CD4-positive, CD25-positive, alpha-beta regulatory T cell (primary cell): Measurements from ENCODE around the gene IGFL1. TPM values are rescaled to one million over a fixed set of nuclear protein-coding genes. Genes with fewer than 3 reads are reported as not detected.
A peak's percentile ranks its signal among the peaks of the same experiment; 100 is the strongest.
"Not testable (repeated sequence)": the region's sequence is repeated elsewhere in the genome, so short reads cannot be mapped to it uniquely, and the experiment has no call there.

Experiments
- ATAC-seq, 2 donors: fragments of 150-1000 bp; cut with Tn5 transposase; one replicate each; pipeline ENCODE4 v1.10.0; 2021; ENCODE audit warnings: low read depth in 2 of 2, moderate number of reproducible peaks in 2 of 2, moderate library complexity in 1 of 2
- DNase-seq, 3 donors: peaks; one replicate each; pipeline versions ENCODE4 v3.0.0 to v3.0.0-alpha.2; 2012 to 2022; ENCODE audit warnings: mixed read lengths in 1 of 3
- H3K27ac ChIP-seq: one replicate; pipeline ENCODE4 v1.7.0; 2013; ENCODE audit warnings: mild to moderate bottlenecking, low read length; ENCODE audit not compliant: insufficient read depth, poor library complexity, severe bottlenecking
- H3K27me3 ChIP-seq: one replicate; pipeline ENCODE4 v1.7.0; 2013; ENCODE audit warnings: low read length; ENCODE audit not compliant: control insufficient read depth, insufficient read depth
- H3K36me3 ChIP-seq: one replicate; pipeline ENCODE4 v1.7.0; 2013; ENCODE audit warnings: mild to moderate bottlenecking, low read length, moderate library complexity; ENCODE audit not compliant: control insufficient read depth, insufficient read depth
- H3K4me1 ChIP-seq: 2 replicates; pipeline ENCODE4 v1.7.0; 2013; ENCODE audit warnings: mild to moderate bottlenecking, low read length; ENCODE audit not compliant: insufficient read depth, control insufficient read depth, poor library complexity, severe bottlenecking
- H3K4me3 ChIP-seq: one replicate; pipeline ENCODE4 v1.7.0; 2013; ENCODE audit warnings: low read depth, mild to moderate bottlenecking, low read length, moderate library complexity
- H3K9me3 ChIP-seq, 2 experiments: 1 replicate in 1 of 2; 2 replicates in 1 of 2; pipeline ENCODE4 v1.7.0; 2013; ENCODE audit warnings: low read length in 2 of 2, mild to moderate bottlenecking in 1 of 2, moderate library complexity in 1 of 2; ENCODE audit not compliant: control insufficient read depth in 2 of 2
- H3K27ac Mint-ChIP-seq, 3 donors: one replicate each; pipeline ENCODE4 v1.8.0; 2020 to 2022; ENCODE audit warnings: mild to moderate bottlenecking in 3 of 3, mixed read lengths in 3 of 3, moderate library complexity in 2 of 3
- H3K27me3 Mint-ChIP-seq: one replicate; pipeline ENCODE4 v1.8.0; 2022; ENCODE audit warnings: mild to moderate bottlenecking, mixed read lengths
- H3K36me3 Mint-ChIP-seq: one replicate; pipeline ENCODE4 v1.8.0; 2020; ENCODE audit warnings: mixed read lengths
- H3K4me1 Mint-ChIP-seq, 4 donors: one replicate each; pipeline ENCODE4 v1.8.0; 2020 to 2022; ENCODE audit warnings: mixed read lengths in 4 of 4, mild to moderate bottlenecking in 1 of 4
- H3K4me3 Mint-ChIP-seq, 4 donors: one replicate each; pipeline ENCODE4 v1.8.0; 2020 to 2022; ENCODE audit warnings: mild to moderate bottlenecking in 4 of 4, mixed read lengths in 4 of 4, moderate library complexity in 3 of 4
- H3K9me3 Mint-ChIP-seq, 7 donors: one replicate each; pipeline ENCODE4 v1.8.0; 2020 to 2022; ENCODE audit warnings: mixed read lengths in 7 of 7, mild to moderate bottlenecking in 3 of 7, moderate library complexity in 2 of 7
- polyA plus RNA-seq, 4 donors: library from polyadenylated mRNA; unstranded; fragments of 300-500 nt; fragmentation: Illumina TruSeq; gene quantifications; one replicate each; pipeline ENCODE4 v1.2.3, GENCODE V29; 2021
- total RNA-seq: library from RNA; stranded (reverse); gene quantifications from one replicate; pipeline ENCODE4 v1.2.3, GENCODE V29; 2022

The IGFL1 gene
- total and polyA plus RNA-seq, 5 donors from 2014 or later, result not detected

GRCh38 chr19:46250076-46250735, 20.7 kb downstream of the IGFL1 start:
- DNase-seq (no peak), ATAC-seq (no peak)
- Histone ChIP-seq H3K9me3 (no peaks in the 10 kb centered on the region), H3K4me1 (no peaks in the 10 kb centered on the region), H3K27ac (no peak overlapping the region), H3K36me3 (no peaks in the 10 kb centered on the region), H3K27me3 (peaks cover 7% of the 10 kb centered on the region), H3K4me3 (no peak overlapping the region)
- H3K27ac Mint-ChIP-seq, result no peak overlapping the region
- H3K4me1 Mint-ChIP-seq, result no peaks in the 10 kb centered on the region
- H3K27me3 Mint-ChIP-seq, result peaks cover 51% of the 10 kb centered on the region
- peaks cover 0 to 3% (median 0%) of the 10 kb centered on the region in 7 donors for H3K9me3 Mint-ChIP-seq
- H3K36me3 Mint-ChIP-seq, result no peaks in the 10 kb centered on the region
- H3K4me3 Mint-ChIP-seq, result no peak overlapping the region

GRCh38 chr19:46251416-46251815, 21.9 kb downstream of the IGFL1 start:
- Mint-ChIP-seq H3K4me1 (no peaks in the 10 kb centered on the region), H3K9me3 (peaks cover 0 to 3% (median 0%) of the 10 kb centered on the region in 7 donors), H3K4me3 (no peak overlapping the region), H3K27ac (no peak overlapping the region), H3K27me3 (peaks cover 47% of the 10 kb centered on the region), H3K36me3 (no peaks in the 10 kb centered on the region)
- ATAC-seq, result no peak
- H3K36me3 ChIP-seq, result no peaks in the 10 kb centered on the region
- peaks cover 3% of the 10 kb centered on the region for H3K27me3 ChIP-seq
- no peak for DNase-seq
- no peaks in the 10 kb centered on the region for H3K9me3 ChIP-seq
- no peak overlapping the region for H3K4me3 ChIP-seq
- no peaks in the 10 kb centered on the region for H3K4me1 ChIP-seq
- H3K27ac ChIP-seq, result no peak overlapping the region

GRCh38 chr19:46254776-46255175, 25.2 kb downstream of the IGFL1 start:
- Histone ChIP-seq H3K4me3 (no peak overlapping the region), H3K4me1 (no peaks in the 10 kb centered on the region), H3K36me3 (no peaks in the 10 kb centered on the region), H3K27me3 (peaks cover 2% of the 10 kb centered on the region), H3K9me3 (no peaks in the 10 kb centered on the region), H3K27ac (no peak overlapping the region)
- no peak for DNase-seq
- no peaks in the 10 kb centered on the region for H3K36me3 Mint-ChIP-seq
- no peak for ATAC-seq
- peaks cover 38% of the 10 kb centered on the region for H3K27me3 Mint-ChIP-seq
- no peak overlapping the region for H3K4me3 Mint-ChIP-seq
- peaks cover 0 to 3% (median 0%) of the 10 kb centered on the region in 7 donors for H3K9me3 Mint-ChIP-seq
- no peak overlapping the region for H3K27ac Mint-ChIP-seq
- no peaks in the 10 kb centered on the region for H3K4me1 Mint-ChIP-seq

- no peaks in the 10 kb centered on the region for H3K9me3 Mint-ChIP-seq
- no peak overlapping the region for H3K27ac ChIP-seq
- H3K27ac Mint-ChIP-seq, result peak overlapping the region in 1 of 3 donors; percentile 52
- no peaks in the 10 kb centered on the region for H3K36me3 ChIP-seq
- DNase-seq (no peak), ATAC-seq (no peak)
- peaks cover 30% of the 10 kb centered on the region for H3K27me3 Mint-ChIP-seq
- no peaks in the 10 kb centered on the region for H3K4me1 ChIP-seq
- no peak overlapping the region for H3K4me3 Mint-ChIP-seq
- H3K36me3 Mint-ChIP-seq, result no peaks in the 10 kb centered on the region
- H3K9me3 ChIP-seq, result no peaks in the 10 kb centered on the region
- no peak overlapping the region for H3K4me3 ChIP-seq
- H3K4me1 Mint-ChIP-seq, result no peaks in the 10 kb centered on the region
- H3K27me3 ChIP-seq, result peaks cover 2% of the 10 kb centered on the region
These were observed 27.3 kb downstream of the IGFL1 start for GRCh38 chr19:46256855-46257254.

- H3K27ac Mint-ChIP-seq, H3K36me3 Mint-ChIP-seq, H3K36me3 ChIP-seq, H3K9me3 Mint-ChIP-seq, H3K27ac ChIP-seq, ATAC-seq, H3K9me3 ChIP-seq, H3K27me3 ChIP-seq, H3K4me3 Mint-ChIP-seq, DNase-seq, H3K4me3 ChIP-seq: not testable (repeated sequence)
- H3K27me3 Mint-ChIP-seq, result peaks cover 36% of the 10 kb centered on the region
- H3K4me1 Mint-ChIP-seq, result peaks cover 0 to 14% (median 7%) of the 10 kb centered on the region in 4 donors
- peaks cover 13% of the 10 kb centered on the region for H3K4me1 ChIP-seq
These were observed 32.0 kb downstream of the IGFL1 start for GRCh38 chr19:46261501-46261900.

- DNase-seq (peak in 2 of 3 donors; percentile 58 to 69), ATAC-seq (peak; percentile 77 to 82)
- peaks cover 13% of the 10 kb centered on the region for H3K4me1 ChIP-seq
- Mint-ChIP-seq H3K4me1 (peaks cover 0 to 14% (median 7%) of the 10 kb centered on the region in 4 donors), H3K27me3 (peaks cover 27% of the 10 kb centered on the region), H3K4me3 (peak overlapping the region in 2 of 4 donors; percentile 12 to 20), H3K27ac (peak overlapping the region; percentile 12 to 71 (median 62))
- not testable (repeated sequence) for H3K4me3 ChIP-seq, H3K36me3 Mint-ChIP-seq, H3K9me3 ChIP-seq, H3K9me3 Mint-ChIP-seq, H3K27me3 ChIP-seq, H3K27ac ChIP-seq, H3K36me3 ChIP-seq
These were observed 33.2 kb downstream of the IGFL1 start for GRCh38 chr19:46262684-46263296.

GRCh38 chr19:46264801-46265200, 35.3 kb downstream of the IGFL1 start:
- H3K27ac Mint-ChIP-seq, H3K36me3 ChIP-seq: not testable (repeated sequence)
- H3K27me3 Mint-ChIP-seq, result peaks cover 37% of the 10 kb centered on the region

More at GRCh38 chr19:46264801-46265200, 35.3 kb downstream of the IGFL1 start:
- peak in 1 of 3 donors; percentile 5 for DNase-seq
- not testable (repeated sequence) for H3K9me3 ChIP-seq, H3K9me3 Mint-ChIP-seq, H3K4me3 Mint-ChIP-seq, H3K36me3 Mint-ChIP-seq, ATAC-seq, H3K4me3 ChIP-seq, H3K27ac ChIP-seq, H3K27me3 ChIP-seq
- peaks cover 13% of the 10 kb centered on the region for H3K4me1 ChIP-seq
- H3K4me1 Mint-ChIP-seq, result peaks cover 0 to 14% (median 7%) of the 10 kb centered on the region in 4 donors
